Peyer's patch (tissue), 4 donors: ENCODE data around the gene MOCOS.

Experiments
- POLR2A ChIP-seq, 2 donors: fragments of 450-650 bp; IDR thresholded peaks; one replicate each; pipeline ENCODE4 v1.5.1; 2017; ENCODE audit warnings: antibody characterized with exemption in 2 of 2, mild to moderate bottlenecking in 2 of 2, moderate library complexity in 2 of 2
- TF ChIP-seq, protein P1 (sequence below), 6 experiments: fragments of 450-650 bp in 4 of 6; fragments of 200-600 bp in 2 of 6; sonication (generic) in 1 of 6; IDR thresholded peaks; one replicate each; pipeline ENCODE4 v1.5.1; 2017 to 2019; ENCODE audit warnings: antibody characterized with exemption in 6 of 6, mild to moderate bottlenecking in 3 of 6, moderate library complexity in 1 of 6

GRCh38 chr18:36247036-36247435 is 59.7 kb downstream of the MOCOS start:
- TF ChIP-seq, protein P1, sequence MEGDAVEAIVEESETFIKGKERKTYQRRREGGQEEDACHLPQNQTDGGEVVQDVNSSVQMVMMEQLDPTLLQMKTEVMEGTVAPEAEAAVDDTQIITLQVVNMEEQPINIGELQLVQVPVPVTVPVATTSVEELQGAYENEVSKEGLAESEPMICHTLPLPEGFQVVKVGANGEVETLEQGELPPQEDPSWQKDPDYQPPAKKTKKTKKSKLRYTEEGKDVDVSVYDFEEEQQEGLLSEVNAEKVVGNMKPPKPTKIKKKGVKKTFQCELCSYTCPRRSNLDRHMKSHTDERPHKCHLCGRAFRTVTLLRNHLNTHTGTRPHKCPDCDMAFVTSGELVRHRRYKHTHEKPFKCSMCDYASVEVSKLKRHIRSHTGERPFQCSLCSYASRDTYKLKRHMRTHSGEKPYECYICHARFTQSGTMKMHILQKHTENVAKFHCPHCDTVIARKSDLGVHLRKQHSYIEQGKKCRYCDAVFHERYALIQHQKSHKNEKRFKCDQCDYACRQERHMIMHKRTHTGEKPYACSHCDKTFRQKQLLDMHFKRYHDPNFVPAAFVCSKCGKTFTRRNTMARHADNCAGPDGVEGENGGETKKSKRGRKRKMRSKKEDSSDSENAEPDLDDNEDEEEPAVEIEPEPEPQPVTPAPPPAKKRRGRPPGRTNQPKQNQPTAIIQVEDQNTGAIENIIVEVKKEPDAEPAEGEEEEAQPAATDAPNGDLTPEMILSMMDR (IDR thresholded peaks at IDR 0.05): no peak
- TF ChIP-seq POLR2A (IDR thresholded peaks at IDR 0.05): no peak
